HFFc6 (cell line): Measurements from ENCODE around the gene PHF5A. TPM values are rescaled to one million over a fixed set of nuclear protein-coding genes. Genes with fewer than 3 reads are reported as not detected.
"Not testable (repeated sequence)": the region's sequence is repeated elsewhere in the genome, so short reads cannot be mapped to it uniquely, and the experiment has no call there.

ENCODE experiments used
- DNase-seq: peaks from one replicate; pipeline ENCODE4 v3.0.0-alpha.2; 2018
- H3K27ac Mint-ChIP-seq: 2 replicates; pipeline ENCODE4 v1.8.0; 2020; ENCODE audit warnings: mild to moderate bottlenecking, mixed read lengths
- H3K27me3 Mint-ChIP-seq: 2 replicates; pipeline ENCODE4 v1.8.0; 2021; ENCODE audit warnings: mild to moderate bottlenecking, moderate library complexity, mixed read lengths; ENCODE audit not compliant: insufficient read depth
- H3K36me3 Mint-ChIP-seq: 2 replicates; pipeline ENCODE4 v1.8.0; 2021; ENCODE audit warnings: low read depth, mixed read lengths
- H3K4me1 Mint-ChIP-seq: 2 replicates; pipeline ENCODE4 v1.8.0; 2020; ENCODE audit warnings: low read depth, mixed read lengths
- H3K4me3 Mint-ChIP-seq: 2 replicates; pipeline ENCODE4 v1.8.0; 2020; ENCODE audit warnings: mild to moderate bottlenecking, moderate library complexity, mixed read lengths
- H3K9me3 Mint-ChIP-seq: 2 replicates; pipeline ENCODE4 v1.8.0; 2020; ENCODE audit warnings: mild to moderate bottlenecking, mixed read lengths
- total RNA-seq, 6 experiments: library from RNA; stranded (reverse); fragmentation: NEBNext Ultra II Directional; extraction: Animal tissue kit (Norgen Biotek cat#: 25700); gene quantifications; 2 replicates in 1 of 6; 3 replicates in 5 of 6; pipeline ENCODE4 v1.2.3, GENCODE V29; 2021
- TF ChIP-seq, protein P1 (sequence below): fragments of 200-600 bp; sonication (generic); IDR thresholded peaks from 2 replicates; pipeline ENCODE4 v1.5.0; 2021; ENCODE audit warnings: antibody characterized with exemption, mild to moderate bottlenecking

The PHF5A gene
- total RNA-seq, 6 experiments from 2014 or later: 40.0 to 58.4 (median 55.3) TPM

DNA sequence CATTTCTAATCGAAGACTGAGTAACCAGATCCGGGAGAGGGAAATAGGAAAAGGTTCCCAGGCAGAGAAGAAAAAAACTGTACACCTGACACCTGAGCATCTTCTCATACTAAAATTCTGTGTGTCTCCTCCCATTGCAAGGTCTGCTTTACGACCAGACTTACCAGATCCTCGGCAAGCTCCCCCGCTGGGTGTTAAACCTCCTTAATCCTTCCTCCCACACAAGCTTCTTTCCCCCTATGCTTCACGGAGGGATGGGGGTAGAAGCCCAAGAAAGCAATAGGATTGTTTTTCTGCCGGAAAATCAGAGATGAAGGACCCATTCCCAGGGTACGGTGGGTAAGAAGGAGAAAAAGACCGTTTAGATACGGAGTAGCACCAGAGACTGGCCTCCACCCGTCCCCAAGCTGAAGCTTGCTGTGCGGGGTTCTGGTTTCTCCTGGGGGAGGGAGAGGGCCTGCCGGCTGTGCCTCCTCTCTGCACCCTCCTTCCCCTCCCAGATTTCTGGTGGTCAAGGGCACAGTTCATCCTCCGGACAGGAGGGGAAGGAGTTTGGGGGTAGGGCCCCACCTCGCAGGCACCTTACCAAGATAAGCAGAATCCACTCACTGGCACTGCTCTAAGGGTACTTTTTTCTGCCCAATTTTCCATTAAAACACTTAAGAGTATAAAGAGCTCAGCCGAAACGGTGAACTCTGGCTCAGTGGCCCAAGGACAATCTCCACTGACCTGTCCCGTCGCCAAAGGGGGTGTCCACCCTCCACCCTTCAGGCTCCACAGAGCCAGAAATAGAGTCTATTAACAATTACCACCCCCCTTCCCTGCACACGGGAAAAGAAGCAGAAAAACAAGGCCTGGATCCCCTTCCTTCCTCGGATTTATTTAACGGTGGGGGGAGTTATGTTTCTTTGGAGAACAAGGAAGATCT is 23.1 kb downstream of the PHF5A start:
- Mint-ChIP-seq H3K4me3 (peak overlapping the region; percentile 99), H3K27ac (peak overlapping the region; percentile 97), H3K36me3 (peaks cover 23% of the 10 kb centered on the region), H3K4me1 (peaks cover 23% of the 10 kb centered on the region), H3K27me3 (peaks cover 13% of the 10 kb centered on the region; the same call in 1 of the 2 replicates), H3K9me3 (no peaks in the 10 kb centered on the region)
- TF ChIP-seq, protein P1, sequence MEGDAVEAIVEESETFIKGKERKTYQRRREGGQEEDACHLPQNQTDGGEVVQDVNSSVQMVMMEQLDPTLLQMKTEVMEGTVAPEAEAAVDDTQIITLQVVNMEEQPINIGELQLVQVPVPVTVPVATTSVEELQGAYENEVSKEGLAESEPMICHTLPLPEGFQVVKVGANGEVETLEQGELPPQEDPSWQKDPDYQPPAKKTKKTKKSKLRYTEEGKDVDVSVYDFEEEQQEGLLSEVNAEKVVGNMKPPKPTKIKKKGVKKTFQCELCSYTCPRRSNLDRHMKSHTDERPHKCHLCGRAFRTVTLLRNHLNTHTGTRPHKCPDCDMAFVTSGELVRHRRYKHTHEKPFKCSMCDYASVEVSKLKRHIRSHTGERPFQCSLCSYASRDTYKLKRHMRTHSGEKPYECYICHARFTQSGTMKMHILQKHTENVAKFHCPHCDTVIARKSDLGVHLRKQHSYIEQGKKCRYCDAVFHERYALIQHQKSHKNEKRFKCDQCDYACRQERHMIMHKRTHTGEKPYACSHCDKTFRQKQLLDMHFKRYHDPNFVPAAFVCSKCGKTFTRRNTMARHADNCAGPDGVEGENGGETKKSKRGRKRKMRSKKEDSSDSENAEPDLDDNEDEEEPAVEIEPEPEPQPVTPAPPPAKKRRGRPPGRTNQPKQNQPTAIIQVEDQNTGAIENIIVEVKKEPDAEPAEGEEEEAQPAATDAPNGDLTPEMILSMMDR: no peak
- DNase-seq: no peak

DNA sequence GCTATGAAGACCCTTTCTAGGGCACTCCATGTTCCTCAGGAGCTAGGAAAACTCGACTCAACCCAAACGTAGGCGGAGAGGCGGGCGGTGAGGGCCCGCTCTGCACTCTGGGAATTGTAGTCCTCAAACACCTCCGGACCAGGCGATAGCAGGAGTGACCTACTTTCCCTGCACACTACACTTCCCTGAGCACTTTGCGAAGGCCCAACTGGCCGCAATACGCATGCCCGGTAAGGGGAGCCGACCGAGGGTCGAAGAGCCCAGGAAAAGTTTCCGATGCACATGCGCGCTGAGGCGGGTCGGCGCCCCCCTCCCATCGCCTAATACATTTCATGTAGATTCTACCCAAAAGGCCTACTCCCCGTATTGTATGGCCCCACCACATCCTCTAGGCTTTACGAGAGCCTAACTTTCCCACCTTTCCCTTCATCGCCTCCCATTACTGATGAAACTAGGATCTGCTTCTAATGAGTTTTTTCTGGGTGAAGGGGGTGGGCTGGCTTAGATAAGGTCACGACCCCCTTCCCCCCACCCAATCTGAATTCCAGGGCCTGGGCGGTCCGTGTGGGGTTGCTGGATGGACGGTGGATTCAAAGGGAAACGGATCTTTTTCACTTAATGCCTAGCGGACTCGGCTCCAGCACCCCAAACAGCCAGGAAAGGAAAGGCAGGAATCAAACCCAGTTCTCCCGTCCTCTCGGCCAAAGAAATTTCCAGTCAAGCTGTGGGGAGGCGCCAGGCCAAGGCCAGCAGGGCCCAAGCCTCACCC is 23.9 kb downstream of the PHF5A start:
- DNase-seq: peak; percentile 93
- H3K27me3 Mint-ChIP-seq: peaks cover 13% of the 10 kb centered on the region; the same call in 1 of the 2 replicates
- peak overlapping the region; percentile 99 for H3K4me3 Mint-ChIP-seq
- peaks cover 23% of the 10 kb centered on the region for H3K4me1 Mint-ChIP-seq
- peaks cover 23% of the 10 kb centered on the region for H3K36me3 Mint-ChIP-seq
- TF ChIP-seq, protein P1: no peak
- H3K27ac Mint-ChIP-seq: peak overlapping the region; percentile 97
- H3K9me3 Mint-ChIP-seq: no peaks in the 10 kb centered on the region

DNA sequence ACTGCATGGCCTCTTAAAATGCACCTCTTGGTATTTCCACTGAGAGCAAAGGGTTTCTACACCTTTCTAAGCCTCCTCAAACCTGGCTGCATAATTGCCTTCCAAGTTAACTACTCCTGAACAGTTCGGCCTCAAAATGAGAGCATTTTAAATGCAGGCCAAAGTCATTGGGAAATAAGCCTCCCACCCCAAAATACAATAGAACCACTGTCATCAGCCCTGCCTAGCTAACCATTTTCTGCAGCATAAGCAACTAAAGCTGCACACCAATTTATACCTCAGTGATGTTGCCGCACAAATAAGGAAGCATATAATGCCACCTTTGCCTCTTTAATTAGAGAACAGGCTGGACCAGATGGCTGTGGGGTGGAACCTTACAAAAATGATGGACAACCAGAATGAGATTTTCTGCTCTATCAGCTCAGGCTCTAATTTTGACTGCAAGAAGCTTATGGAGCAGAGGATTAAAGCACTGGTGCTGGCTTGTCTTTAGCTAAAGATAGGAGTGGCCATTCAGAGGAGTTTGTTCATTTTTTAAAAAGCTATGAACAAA is 26.2 kb downstream of the PHF5A start:
- Mint-ChIP-seq H3K36me3 (peaks cover 28% of the 10 kb centered on the region), H3K27ac (peak overlapping the region; percentile 42), H3K4me1 (peaks cover 13% of the 10 kb centered on the region), H3K9me3 (no peaks in the 10 kb centered on the region), H3K27me3 (peaks cover 11% of the 10 kb centered on the region; the same call in 1 of the 2 replicates), H3K4me3 (peak overlapping the region; percentile 99; the same call in 1 of the 2 replicates)
- TF ChIP-seq, protein P1: no peak
- no peak for DNase-seq

DNA sequence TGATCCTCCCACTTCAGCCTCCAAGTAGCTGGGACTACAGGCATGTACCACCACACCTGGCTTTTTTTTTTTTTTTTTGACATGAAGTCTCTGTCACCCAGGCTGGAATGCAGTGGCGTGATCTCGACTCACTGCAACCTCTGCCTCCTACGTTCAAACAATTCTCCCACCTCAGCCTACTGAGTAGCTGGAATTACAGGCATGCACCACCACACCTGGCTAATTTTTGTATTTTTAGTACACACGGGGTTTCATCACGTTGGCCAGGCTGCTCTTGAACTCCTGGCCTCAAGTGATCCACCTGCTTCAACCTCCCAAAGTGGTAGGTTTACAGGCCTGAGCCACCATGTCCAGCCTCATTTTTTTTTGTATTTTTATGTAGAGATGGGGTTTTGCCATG is 28.0 kb downstream of the PHF5A start:
- H3K4me3 Mint-ChIP-seq, DNase-seq, H3K9me3 Mint-ChIP-seq, H3K27ac Mint-ChIP-seq, H3K27me3 Mint-ChIP-seq: not testable (repeated sequence)
- peaks cover 13% of the 10 kb centered on the region for H3K4me1 Mint-ChIP-seq
- H3K36me3 Mint-ChIP-seq: peaks cover 39% of the 10 kb centered on the region

DNA sequence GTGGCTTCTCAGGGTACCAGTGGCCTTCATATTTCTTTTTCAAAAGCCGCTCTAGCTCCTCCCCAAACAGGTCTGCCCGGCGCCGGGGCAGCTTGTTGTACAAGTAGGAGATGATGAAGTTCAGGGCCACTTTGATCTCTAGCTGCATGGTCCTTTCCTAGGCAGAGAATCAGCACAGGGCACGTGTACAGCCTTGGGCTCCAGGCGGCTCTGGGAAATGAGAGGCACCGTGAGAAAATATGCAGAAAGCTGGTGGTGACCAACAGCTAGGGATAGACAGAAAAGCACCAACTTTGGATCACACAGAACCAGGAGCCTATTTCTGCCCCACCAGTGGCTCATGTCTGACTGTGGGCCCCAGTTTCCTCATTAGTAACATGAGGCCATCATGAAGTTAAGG is 31.3 kb downstream of the PHF5A start:
- Mint-ChIP-seq H3K4me1 (peaks cover 2% of the 10 kb centered on the region), H3K9me3 (no peaks in the 10 kb centered on the region), H3K27ac (no peak overlapping the region), H3K4me3 (no peak overlapping the region), H3K36me3 (peaks cover 26% of the 10 kb centered on the region), H3K27me3 (peaks cover 2% of the 10 kb centered on the region; the same call in 1 of the 2 replicates)
- TF ChIP-seq, protein P1: no peak
- no peak for DNase-seq
